Retinal pigment epithelial cell (primary cell): ENCODE measurements around the gene AMOT.

Experiments
- DNase-seq: peaks from one replicate; pipeline ENCODE4 v3.0.0-alpha.2; 2010; ENCODE audit warnings: low read depth
- H3K4me3 ChIP-seq: 2 replicates; pipeline ENCODE4 v1.5.1; 2011; ENCODE audit warnings: mild to moderate bottlenecking, low read length, control low read depth, moderate library complexity
- TF ChIP-seq, protein P1 (sequence below): conservative IDR thresholded peaks from 2 replicates; pipeline ENCODE4 v1.5.1; 2011; ENCODE audit warnings: low read depth, low read length, control low read depth, inconsistent platforms

The AMOT gene

DNA sequence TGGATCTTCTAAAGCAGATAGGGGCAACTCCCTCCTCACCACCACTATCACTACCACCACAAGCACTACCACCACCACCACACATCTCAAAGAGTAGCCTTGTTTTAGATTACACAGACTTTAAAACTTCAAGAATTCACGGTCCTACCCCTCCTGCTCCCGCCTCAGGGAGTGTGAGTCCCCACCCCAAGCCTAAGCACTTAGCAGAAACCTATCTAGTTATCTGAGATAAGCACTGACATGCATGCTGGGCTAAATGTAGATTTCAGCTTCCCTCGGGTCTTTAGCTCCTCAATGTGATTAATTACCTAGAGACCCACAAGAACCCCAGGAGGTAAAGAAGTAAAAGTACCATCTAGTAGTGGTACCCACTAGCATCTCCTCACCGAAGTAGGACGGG is 775 bp downstream of the AMOT start:
- TF ChIP-seq, protein P1, sequence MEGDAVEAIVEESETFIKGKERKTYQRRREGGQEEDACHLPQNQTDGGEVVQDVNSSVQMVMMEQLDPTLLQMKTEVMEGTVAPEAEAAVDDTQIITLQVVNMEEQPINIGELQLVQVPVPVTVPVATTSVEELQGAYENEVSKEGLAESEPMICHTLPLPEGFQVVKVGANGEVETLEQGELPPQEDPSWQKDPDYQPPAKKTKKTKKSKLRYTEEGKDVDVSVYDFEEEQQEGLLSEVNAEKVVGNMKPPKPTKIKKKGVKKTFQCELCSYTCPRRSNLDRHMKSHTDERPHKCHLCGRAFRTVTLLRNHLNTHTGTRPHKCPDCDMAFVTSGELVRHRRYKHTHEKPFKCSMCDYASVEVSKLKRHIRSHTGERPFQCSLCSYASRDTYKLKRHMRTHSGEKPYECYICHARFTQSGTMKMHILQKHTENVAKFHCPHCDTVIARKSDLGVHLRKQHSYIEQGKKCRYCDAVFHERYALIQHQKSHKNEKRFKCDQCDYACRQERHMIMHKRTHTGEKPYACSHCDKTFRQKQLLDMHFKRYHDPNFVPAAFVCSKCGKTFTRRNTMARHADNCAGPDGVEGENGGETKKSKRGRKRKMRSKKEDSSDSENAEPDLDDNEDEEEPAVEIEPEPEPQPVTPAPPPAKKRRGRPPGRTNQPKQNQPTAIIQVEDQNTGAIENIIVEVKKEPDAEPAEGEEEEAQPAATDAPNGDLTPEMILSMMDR: no peak
- no peak for DNase-seq
- H3K4me3 ChIP-seq: peak overlapping the region; percentile 72

DNA sequence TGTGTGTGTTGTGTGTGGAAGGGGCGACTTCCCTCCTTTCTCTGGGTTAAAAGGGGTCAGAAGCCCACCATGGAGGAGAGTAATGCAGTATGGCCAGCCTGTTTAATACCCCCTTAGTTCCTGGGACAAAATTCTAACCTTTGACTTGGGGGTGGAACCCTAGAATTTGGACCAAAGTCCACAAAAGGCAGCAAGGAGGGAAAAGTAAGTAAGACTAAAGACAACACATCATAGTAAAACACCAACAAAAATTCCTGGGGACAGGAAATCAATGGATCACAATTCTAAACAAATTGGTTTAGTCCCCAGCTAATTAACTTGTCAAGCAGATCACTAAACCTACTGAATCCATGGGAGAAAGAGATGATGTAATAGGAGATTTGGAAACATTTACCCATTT is 3.1 kb downstream of the AMOT start:
- no peak for DNase-seq
- H3K4me3 ChIP-seq: no peak overlapping the region
- TF ChIP-seq, protein P1: no peak

DNA sequence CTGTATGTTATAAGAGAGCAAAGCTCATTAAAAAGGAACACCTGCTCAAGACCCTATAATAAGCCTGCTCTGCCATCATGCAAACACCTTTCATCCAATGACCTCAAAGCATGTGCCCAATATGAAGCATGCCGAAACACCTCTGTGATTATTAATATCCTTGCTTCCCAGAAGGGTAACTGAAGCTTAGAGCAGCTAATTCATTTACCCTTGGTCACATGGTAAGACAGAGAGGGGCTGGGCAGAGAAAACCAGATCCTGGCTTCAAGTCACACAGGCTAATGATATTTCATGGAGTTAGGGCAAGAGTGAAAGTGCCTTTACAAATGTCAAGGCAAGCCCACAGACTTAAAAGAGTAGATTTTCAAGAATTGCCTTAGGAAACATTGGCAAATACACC is 5.6 kb downstream of the AMOT start:
- DNase-seq: no peak
- TF ChIP-seq, protein P1: no peak
- H3K4me3 ChIP-seq: no peak overlapping the region

DNA sequence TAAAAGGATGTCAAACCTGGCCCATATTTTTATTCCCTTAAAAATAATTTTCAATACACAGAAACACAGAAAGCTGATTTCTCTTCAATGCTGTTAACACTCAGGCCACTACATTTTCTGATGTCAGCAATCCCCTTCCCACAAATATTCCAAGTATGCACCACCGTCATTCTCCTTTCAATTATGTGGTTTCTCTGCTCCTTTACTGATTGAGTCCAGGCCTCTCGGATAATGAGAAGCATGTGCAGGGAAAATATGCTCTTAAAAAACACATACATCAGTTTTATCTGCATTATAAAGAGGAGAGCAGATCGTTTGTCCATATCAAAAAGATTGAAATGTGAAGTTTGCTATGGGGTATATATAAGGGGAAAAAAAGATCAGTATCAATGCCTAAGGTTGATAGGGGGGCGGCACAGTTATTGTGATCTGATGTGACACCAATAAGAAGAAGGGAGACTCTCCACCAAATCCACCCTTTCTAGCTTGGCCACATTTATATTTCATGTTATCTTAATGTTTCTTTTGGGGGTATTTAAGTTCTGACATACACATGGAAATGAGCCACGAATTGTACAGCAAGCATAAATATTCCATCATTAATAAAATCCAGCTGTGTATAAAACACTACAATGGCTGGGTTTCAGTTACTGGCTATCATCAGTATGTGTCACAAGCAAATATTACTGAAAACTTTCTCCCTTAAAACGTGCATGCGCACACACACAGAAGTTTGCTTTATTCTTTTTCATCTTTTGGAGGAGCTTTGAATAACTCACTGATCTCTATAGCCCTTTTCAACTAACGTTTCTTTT is 6.4 kb downstream of the AMOT start:
- TF ChIP-seq, protein P1: no peak
- DNase-seq: no peak
- no peak overlapping the region for H3K4me3 ChIP-seq

DNA sequence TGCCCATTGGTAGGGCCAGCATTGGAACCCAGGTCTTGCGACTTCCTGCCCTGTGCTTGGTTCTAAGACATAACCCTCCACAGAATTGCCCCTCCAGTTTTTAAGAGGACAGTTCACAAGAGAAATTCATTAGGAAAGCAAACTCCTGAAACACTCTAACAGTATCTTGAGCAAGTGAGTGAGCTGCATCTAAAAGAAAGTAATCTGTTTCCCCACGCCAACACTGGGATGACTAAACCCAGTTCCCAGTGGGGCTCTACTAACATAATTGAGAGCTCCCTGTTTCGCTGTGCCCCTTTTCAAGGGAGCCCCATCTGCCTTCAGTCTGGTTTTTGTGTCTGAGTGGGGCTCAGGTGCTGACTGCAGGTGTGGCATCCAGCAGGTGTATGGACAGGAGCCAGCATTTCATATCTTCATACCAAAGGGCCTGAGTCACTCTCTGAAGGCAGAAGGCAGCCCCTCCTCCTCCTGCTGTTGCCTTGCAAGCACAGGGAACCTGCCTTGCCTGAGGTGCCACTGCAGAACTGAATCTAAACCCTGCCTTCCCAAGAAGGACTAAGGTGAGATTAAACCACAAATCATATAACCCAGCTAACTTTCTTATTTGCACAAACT is 8.0 kb downstream of the AMOT start:
- no peak for DNase-seq
- H3K4me3 ChIP-seq: no peak overlapping the region
- TF ChIP-seq, protein P1: no peak

DNA sequence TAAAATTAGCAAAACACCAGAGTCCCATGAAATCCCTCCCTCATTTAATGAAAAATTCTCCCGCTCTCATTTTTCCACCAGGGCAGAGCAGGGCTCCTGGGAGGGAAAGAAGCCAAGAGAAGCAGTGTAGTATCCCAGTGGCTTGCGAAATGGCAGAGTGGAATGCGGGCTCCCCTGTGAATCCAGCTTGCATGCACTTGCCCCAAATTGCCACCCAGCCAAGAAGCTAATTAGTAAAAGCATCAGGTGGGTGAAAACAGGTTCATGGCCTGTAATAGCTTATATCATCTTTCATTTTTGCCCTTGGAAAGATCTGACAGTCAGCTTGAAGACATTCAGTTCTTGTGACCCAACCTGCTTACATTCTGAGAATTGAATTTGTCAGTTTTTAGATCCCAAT is 10.1 kb downstream of the AMOT start:
- H3K4me3 ChIP-seq: no peak overlapping the region
- no peak for DNase-seq
- TF ChIP-seq, protein P1: no peak
